HG02885 (cell line): ENCODE measurements around the gene NOB1.

ENCODE experiments used
- ATAC-seq: cut with Tn5 transposase; IDR thresholded peaks from one replicate; pipeline ENCODE4 v1.9.1; 2021; ENCODE audit warnings: mild to moderate bottlenecking; ENCODE audit not compliant: unreplicated experiment, poor library complexity

The NOB1 gene

DNA sequence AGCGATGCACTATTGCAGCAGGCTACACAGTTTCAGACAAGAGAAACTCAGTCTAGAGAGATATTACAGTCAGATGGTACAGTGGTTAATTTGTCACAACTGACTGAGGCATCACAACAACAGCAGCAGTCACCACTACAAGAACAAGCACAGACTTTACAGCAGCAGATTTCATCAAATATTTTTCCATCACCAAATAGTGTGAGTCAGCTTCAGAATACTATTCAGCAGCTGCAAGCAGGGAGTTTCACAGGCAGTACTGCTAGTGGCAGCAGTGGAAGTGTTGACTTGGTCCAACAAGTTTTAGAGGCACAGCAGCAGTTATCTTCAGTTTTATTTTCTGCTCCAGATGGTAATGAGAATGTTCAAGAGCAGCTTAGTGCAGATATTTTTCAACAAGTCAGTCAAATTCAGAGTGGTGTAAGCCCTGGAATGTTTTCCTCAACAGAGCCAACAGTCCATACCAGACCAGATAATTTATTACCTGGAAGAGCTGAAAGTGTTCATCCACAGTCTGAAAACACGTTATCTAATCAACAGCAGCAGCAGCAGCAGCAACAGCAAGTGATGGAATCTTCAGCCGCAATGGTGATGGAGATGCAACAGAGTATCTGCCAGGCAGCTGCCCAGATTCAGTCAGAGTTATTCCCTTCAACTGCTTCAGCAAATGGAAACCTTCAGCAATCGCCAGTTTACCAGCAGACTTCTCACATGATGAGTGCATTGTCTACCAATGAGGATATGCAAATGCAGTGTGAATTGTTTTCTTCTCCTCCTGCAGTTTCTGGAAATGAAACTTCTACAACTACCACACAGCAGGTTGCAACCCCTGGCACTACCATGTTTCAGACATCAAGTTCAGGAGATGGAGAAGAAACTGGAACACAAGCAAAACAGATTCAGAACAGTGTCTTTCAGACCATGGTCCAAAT lies 62.5 kb downstream of the NOB1 start:
- ATAC-seq, result no peak
